ENCODE data around the gene ADGRG4. TPM values are rescaled to one million over a fixed set of nuclear protein-coding genes. Genes with fewer than 3 reads are reported as not detected.

ADGRG4 gene
- polyA plus RNA-seq, 1 of the 3 experiments (the other 2 are of a cell fraction) = not detected

GRCh38 chrX:136339702-136340101 lies 38.9 kb downstream of the ADGRG4 start:
- no peak overlapping the region for H3K27ac ChIP-seq (ENCODE audit: low read depth in 2 of 2, low read length in 1 of 2)
- H3K4me1 ChIP-seq (ENCODE audit: control insufficient read depth in 1 of 2, insufficient read depth in 2 of 2, low read depth in 1 of 2, low read length in 1 of 2) = no peaks in the 10 kb centered on the region
- H3K36me3 ChIP-seq (replicated peaks in 1 of 2; ENCODE audit: control insufficient read depth in 1 of 2, insufficient read depth in 2 of 2, low read length in 1 of 2) = no peaks in the 10 kb centered on the region
- DNase-seq = no peak
- no peaks in the 10 kb centered on the region for H3K79me2 ChIP-seq (ENCODE audit: insufficient read depth)
- no peak overlapping the region for H3K4me3 ChIP-seq (ENCODE audit: low read depth in 2 of 2, low read length in 1 of 2)
- H4K20me1 ChIP-seq (ENCODE audit: insufficient read depth) = no peaks in the 10 kb centered on the region
- no peaks in the 10 kb centered on the region for H3K9me3 ChIP-seq
- H3F3A ChIP-seq (replicated peaks; ENCODE audit: insufficient read depth) = no peaks in the 10 kb centered on the region
- no peak overlapping the region for H3K4me2 ChIP-seq
- ChIA-PET POLR2A (no interaction called here), CTCF (no interaction called here)
- H3K9ac ChIP-seq = no peak overlapping the region
- no peak overlapping the region for H2AFZ ChIP-seq (ENCODE audit: low read depth)
- TF ChIP-seq GABPA (IDR thresholded peaks at IDR 0.05; ENCODE audit: low read depth) (no peak), RAD21 (IDR thresholded peaks at IDR 0.05; ENCODE audit: low read length) (no peak), POLR2AphosphoS5 (IDR thresholded peaks at IDR 0.05; ENCODE audit: low read depth, low read length) (no peak), ZBTB33 (IDR thresholded peaks at IDR 0.05; ENCODE audit: borderline replicate concordance, low read depth) (no peak), RCOR1 (IDR thresholded peaks at IDR 0.05; ENCODE audit: low read length) (no peak), EZH2phosphoT487 (IDR thresholded peaks at IDR 0.05; ENCODE audit: borderline replicate concordance, low read depth) (no peak), EP300 (IDR thresholded peaks at IDR 0.05; ENCODE audit: borderline replicate concordance in 1 of 2, low read depth in 1 of 2, low read length in 1 of 2) (no peak), TAF1 (IDR thresholded peaks at IDR 0.05; ENCODE audit: borderline replicate concordance, low read depth, low read length) (no peak), FOXJ3 (CRISPR knock-in tag; IDR thresholded peaks at IDR 0.05) (no peak), TEAD4 (IDR thresholded peaks at IDR 0.05; ENCODE audit: borderline replicate concordance, insufficient read depth) (no peak), NRF1 (IDR thresholded peaks at IDR 0.05; ENCODE audit: low read depth, low read length) (no peak), NFIC (IDR thresholded peaks at IDR 0.05; ENCODE audit: borderline replicate concordance) (no peak)
- TF ChIP-seq, protein P1, sequence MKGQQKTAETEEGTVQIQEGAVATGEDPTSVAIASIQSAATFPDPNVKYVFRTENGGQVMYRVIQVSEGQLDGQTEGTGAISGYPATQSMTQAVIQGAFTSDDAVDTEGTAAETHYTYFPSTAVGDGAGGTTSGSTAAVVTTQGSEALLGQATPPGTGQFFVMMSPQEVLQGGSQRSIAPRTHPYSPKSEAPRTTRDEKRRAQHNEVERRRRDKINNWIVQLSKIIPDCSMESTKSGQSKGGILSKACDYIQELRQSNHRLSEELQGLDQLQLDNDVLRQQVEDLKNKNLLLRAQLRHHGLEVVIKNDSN (IDR thresholded peaks at IDR 0.05; ENCODE audit: borderline replicate concordance, low read depth) = no peak
- TF ChIP-seq, protein P2, sequence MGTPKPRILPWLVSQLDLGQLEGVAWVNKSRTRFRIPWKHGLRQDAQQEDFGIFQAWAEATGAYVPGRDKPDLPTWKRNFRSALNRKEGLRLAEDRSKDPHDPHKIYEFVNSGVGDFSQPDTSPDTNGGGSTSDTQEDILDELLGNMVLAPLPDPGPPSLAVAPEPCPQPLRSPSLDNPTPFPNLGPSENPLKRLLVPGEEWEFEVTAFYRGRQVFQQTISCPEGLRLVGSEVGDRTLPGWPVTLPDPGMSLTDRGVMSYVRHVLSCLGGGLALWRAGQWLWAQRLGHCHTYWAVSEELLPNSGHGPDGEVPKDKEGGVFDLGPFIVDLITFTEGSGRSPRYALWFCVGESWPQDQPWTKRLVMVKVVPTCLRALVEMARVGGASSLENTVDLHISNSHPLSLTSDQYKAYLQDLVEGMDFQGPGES (IDR thresholded peaks at IDR 0.05; ENCODE audit: low read depth, low read length) = no peak
- H3K9me2 ChIP-seq = no peaks in the 10 kb centered on the region
- 41% methylated on average over 1 of the region's 1 CpG for WGBS (ENCODE audit: low lambda C conversion rate)
- H3K27me3 ChIP-seq (ENCODE audit: insufficient read depth) = no peaks in the 10 kb centered on the region

DNA sequence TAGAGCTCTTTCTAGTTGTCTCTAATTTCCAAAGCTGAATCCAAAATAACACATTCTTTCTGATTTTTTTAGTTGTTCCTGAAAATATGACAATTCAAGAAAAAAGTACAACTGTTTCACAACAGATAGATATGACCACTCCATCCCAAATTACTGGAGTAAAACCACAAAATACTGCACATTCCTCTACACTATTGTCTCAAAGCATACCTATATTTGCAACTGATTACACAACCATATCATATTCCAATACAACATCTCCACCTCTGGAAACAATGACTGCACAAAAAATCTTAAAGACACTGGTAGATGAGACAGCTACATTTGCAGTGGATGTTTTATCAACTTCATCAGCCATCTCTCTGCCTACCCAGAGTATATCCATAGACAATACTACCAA lies 43.6 kb downstream of the ADGRG4 start:
- Histone ChIP-seq H3K4me2 (no peak overlapping the region), H3K4me1 (ENCODE audit: control insufficient read depth in 1 of 2, insufficient read depth in 2 of 2, low read depth in 1 of 2, low read length in 1 of 2) (no peaks in the 10 kb centered on the region), H3K9me2 (no peaks in the 10 kb centered on the region), H3K4me3 (ENCODE audit: low read depth in 2 of 2, low read length in 1 of 2) (no peak overlapping the region), H3K9me3 (no peaks in the 10 kb centered on the region), H3K36me3 (replicated peaks in 1 of 2; ENCODE audit: control insufficient read depth in 1 of 2, insufficient read depth in 2 of 2, low read length in 1 of 2) (no peaks in the 10 kb centered on the region), H3K27me3 (ENCODE audit: insufficient read depth) (no peaks in the 10 kb centered on the region), H3K79me2 (ENCODE audit: insufficient read depth) (no peaks in the 10 kb centered on the region), H2AFZ (ENCODE audit: low read depth) (no peak overlapping the region), H3K27ac (ENCODE audit: low read depth in 2 of 2, low read length in 1 of 2) (no peak overlapping the region), H3K9ac (no peak overlapping the region), H4K20me1 (ENCODE audit: insufficient read depth) (no peaks in the 10 kb centered on the region), H3F3A (replicated peaks; ENCODE audit: insufficient read depth) (no peaks in the 10 kb centered on the region)
- CTCF ChIA-PET = interaction anchor here (1.3 kb wide), 1 partner anchor 76 kb away, joined by 3 read pairs; no protein-coding TSS in a partner anchor
- TF ChIP-seq RAD21 (IDR thresholded peaks at IDR 0.05; ENCODE audit: low read length) = no peak
- no peak for TF ChIP-seq FOSL2 (IDR thresholded peaks at IDR 0.05; ENCODE audit: borderline replicate concordance, low read depth)
- no peak for TF ChIP-seq EZH2phosphoT487 (IDR thresholded peaks at IDR 0.05; ENCODE audit: borderline replicate concordance, low read depth)
- TF ChIP-seq FOXJ3 (CRISPR knock-in tag; IDR thresholded peaks at IDR 0.05) = no peak
- TF ChIP-seq SMC3 (IDR thresholded peaks at IDR 0.05; ENCODE audit: low read depth, low read length) = no peak
- TF ChIP-seq REST (IDR thresholded peaks at IDR 0.05; ENCODE audit: low read depth, low read length) = no peak
- no peak for TF ChIP-seq MEF2A (IDR thresholded peaks at IDR 0.05; ENCODE audit: borderline replicate concordance, low read depth)
- TF ChIP-seq NFIC (IDR thresholded peaks at IDR 0.05; ENCODE audit: borderline replicate concordance) = no peak
- TF ChIP-seq RFX5 (IDR thresholded peaks at IDR 0.05; ENCODE audit: low read length) = no peak
- DNase-seq = no peak
- POLR2A ChIA-PET = no interaction called here

Data from SK-N-SH (cell line).